Esophagus squamous epithelium (tissue), 5 donors: Measurements from ENCODE around the gene GEMIN7. TPM values are rescaled to one million over a fixed set of nuclear protein-coding genes. Genes with fewer than 3 reads are reported as not detected.

Experiments used
- DNase-seq: peaks from one replicate; lab custom pipeline; 2025; lab: John Stamatoyannopoulos, UW
- H3K27ac ChIP-seq, 4 donors: fragments of 200-600 bp; sonication (generic); one replicate each; pipeline ENCODE4 v1.5.1; 2016 to 2019; ENCODE audit warnings: mild to moderate bottlenecking in 1 of 4
- H3K27me3 ChIP-seq, 4 donors: fragments of 200-600 bp; sonication (generic); 1 replicate in 3 of 4; 2 replicates in 1 of 4; pipeline versions ENCODE4 v1.5.1 to v1.6.0; 2017 to 2021; ENCODE audit warnings: antibody characterized with exemption in 1 of 4
- H3K36me3 ChIP-seq, 3 donors: fragments of 200-600 bp; sonication (generic); one replicate each; pipeline ENCODE4 v1.5.1; 2016 to 2019
- H3K4me1 ChIP-seq, 3 donors: fragments of 200-600 bp; sonication (generic); one replicate each; pipeline ENCODE4 v1.5.1; 2017 to 2019
- H3K4me3 ChIP-seq, 4 donors: fragments of 200-600 bp; sonication (generic); 1 replicate in 3 of 4; 2 replicates in 1 of 4; pipeline ENCODE4 v1.5.1; 2016 to 2019; ENCODE audit warnings: mild to moderate bottlenecking in 2 of 4, moderate library complexity in 1 of 4
- H3K9me3 ChIP-seq, 3 donors: fragments of 200-600 bp; sonication (generic); one replicate each; pipeline ENCODE4 v1.5.1; 2016 to 2019
- POLR2A ChIP-seq, 4 donors: fragments of 450-650 bp; IDR thresholded peaks; one replicate each; pipeline ENCODE4 v1.6.1; 2017; ENCODE audit warnings: antibody characterized with exemption in 4 of 4, mild to moderate bottlenecking in 4 of 4, moderate library complexity in 3 of 4
- WGBS, 2 donors: methylation state at CpG; one replicate each; pipeline ENCODE4 v1.1.5; 2018; 5-methylcytosine and 5-hydroxymethylcytosine counted together
- intact Hi-C: fragments of 100-400 bp; cut with DNase I; formaldehyde crosslinking; loops from one replicate; pipeline ENCODE4 v1.15.0; 2022
- total RNA-seq, 4 donors: library from RNA; depleted of rRNA; stranded (reverse); fragments of >200 nt; gene quantifications; one replicate each; pipeline ENCODE4 v1.1.0, GENCODE V29; 2016
- TF ChIP-seq, protein P1 (sequence below), 6 experiments: fragments of 450-650 bp in 4 of 6; fragments of 200-600 bp in 2 of 6; sonication (generic) in 2 of 6; IDR thresholded peaks; one replicate each; pipeline ENCODE4 v1.5.1; 2016 to 2019; ENCODE audit warnings: antibody characterized with exemption in 6 of 6, mild to moderate bottlenecking in 4 of 6, moderate library complexity in 4 of 6
- donor health status: DM: yes; HTN: yes; CAD: no.

Gene GEMIN7
- total RNA-seq, 4 donors from 2014 or later: 22.3 to 28.0 (median 25.4) TPM

GRCh38 chr19:45099467-45100191, 20.6 kb downstream of the GEMIN7 start:
- no peaks in the 10 kb centered on the region for H3K9me3 ChIP-seq

GRCh38 chr19:45100201-45100600, 21.1 kb downstream of the GEMIN7 start:
- DNase-seq: no peak
- Histone ChIP-seq H3K4me3 (peak overlapping the region in 1 of 4 donors; percentile 15), H3K27ac (peak overlapping the region; percentile 76 to 87 (median 80)), H3K36me3 (no peaks in the 10 kb centered on the region), H3K4me1 (peaks cover 62 to 100% (median 70%) of the 10 kb centered on the region in 3 donors), H3K9me3 (no peaks in the 10 kb centered on the region), H3K27me3 (no peaks in the 10 kb centered on the region)
- TF ChIP-seq, protein P1, sequence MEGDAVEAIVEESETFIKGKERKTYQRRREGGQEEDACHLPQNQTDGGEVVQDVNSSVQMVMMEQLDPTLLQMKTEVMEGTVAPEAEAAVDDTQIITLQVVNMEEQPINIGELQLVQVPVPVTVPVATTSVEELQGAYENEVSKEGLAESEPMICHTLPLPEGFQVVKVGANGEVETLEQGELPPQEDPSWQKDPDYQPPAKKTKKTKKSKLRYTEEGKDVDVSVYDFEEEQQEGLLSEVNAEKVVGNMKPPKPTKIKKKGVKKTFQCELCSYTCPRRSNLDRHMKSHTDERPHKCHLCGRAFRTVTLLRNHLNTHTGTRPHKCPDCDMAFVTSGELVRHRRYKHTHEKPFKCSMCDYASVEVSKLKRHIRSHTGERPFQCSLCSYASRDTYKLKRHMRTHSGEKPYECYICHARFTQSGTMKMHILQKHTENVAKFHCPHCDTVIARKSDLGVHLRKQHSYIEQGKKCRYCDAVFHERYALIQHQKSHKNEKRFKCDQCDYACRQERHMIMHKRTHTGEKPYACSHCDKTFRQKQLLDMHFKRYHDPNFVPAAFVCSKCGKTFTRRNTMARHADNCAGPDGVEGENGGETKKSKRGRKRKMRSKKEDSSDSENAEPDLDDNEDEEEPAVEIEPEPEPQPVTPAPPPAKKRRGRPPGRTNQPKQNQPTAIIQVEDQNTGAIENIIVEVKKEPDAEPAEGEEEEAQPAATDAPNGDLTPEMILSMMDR (IDR thresholded peaks at IDR 0.05): no peak
- intact Hi-C loops: no loop called here
- WGBS, 2 donors: 46 to 67% methylated on average over 2 to 3 of the region's 3 CpGs

More at GRCh38 chr19:45099467-45100191, 20.6 kb downstream of the GEMIN7 start:
- no peaks in the 10 kb centered on the region for H3K36me3 ChIP-seq
- peak overlapping the region in 2 of 4 donors; percentile 15 to 26 for H3K4me3 ChIP-seq
- WGBS, 2 donors: 24 to 46% methylated on average over 9 to 11 of the region's 25 CpGs
- H3K4me1 ChIP-seq: peaks cover 64 to 100% (median 76%) of the 10 kb centered on the region in 3 donors
- intact Hi-C loops: no loop called here
- no peaks in the 10 kb centered on the region for H3K27me3 ChIP-seq
- TF ChIP-seq POLR2A (IDR thresholded peaks at IDR 0.05): no peak
- TF ChIP-seq, protein P1 (IDR thresholded peaks at IDR 0.05): no peak
- peak overlapping the region; percentile 76 to 87 (median 80) for H3K27ac ChIP-seq
- DNase-seq: no peak

- DNase-seq: no peak
- H3K4me1 ChIP-seq: peaks cover 62 to 99% (median 64%) of the 10 kb centered on the region in 3 donors
- no peaks in the 10 kb centered on the region for H3K27me3 ChIP-seq
- no peaks in the 10 kb centered on the region for H3K36me3 ChIP-seq
- peak overlapping the region; percentile 76 to 87 (median 80) for H3K27ac ChIP-seq
- intact Hi-C loops: no loop called here
- H3K9me3 ChIP-seq: no peaks in the 10 kb centered on the region
- TF ChIP-seq, protein P1 (IDR thresholded peaks at IDR 0.05): no peak
- no peak for TF ChIP-seq POLR2A (IDR thresholded peaks at IDR 0.05)
- 54 to 57% methylated on average over 3 to 4 of the region's 8 CpGs for WGBS, 2 donors
- no peak overlapping the region for H3K4me3 ChIP-seq
These were observed 21.8 kb downstream of the GEMIN7 start for GRCh38 chr19:45100846-45101252.

DNA sequence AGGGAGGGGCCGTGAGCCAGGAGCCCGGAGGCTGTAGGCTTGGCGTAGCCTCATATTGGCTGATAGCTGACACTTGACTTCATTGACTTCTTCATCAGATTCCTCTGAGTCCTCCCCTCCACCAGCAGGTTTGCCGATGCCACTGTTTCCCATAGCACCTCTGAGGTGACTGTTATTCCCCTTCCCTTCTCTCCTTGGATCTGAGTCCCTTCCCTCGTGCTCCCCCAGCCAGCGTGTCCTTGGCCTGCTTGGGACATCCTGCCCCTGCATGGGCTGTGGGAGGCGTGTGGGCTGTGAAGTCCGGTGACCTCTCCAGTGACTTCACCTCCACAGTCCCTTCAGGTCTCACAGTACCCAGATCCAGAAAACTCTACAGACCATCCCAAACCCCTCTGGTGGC, 22.7 kb downstream of the GEMIN7 start:
- no peak for DNase-seq
- Histone ChIP-seq H3K4me3 (no peak overlapping the region), H3K36me3 (no peaks in the 10 kb centered on the region), H3K27me3 (no peaks in the 10 kb centered on the region), H3K27ac (peak overlapping the region in 2 of 4 donors; percentile 80 to 87), H3K4me1 (peaks cover 54 to 93% (median 58%) of the 10 kb centered on the region in 3 donors), H3K9me3 (no peaks in the 10 kb centered on the region)
- WGBS, 2 donors: 75 to 84% methylated on average over 7 to 8 of the region's 8 CpGs
- intact Hi-C loops: no loop called here
- TF ChIP-seq, protein P1 (IDR thresholded peaks at IDR 0.05): no peak
- no peak for TF ChIP-seq POLR2A (IDR thresholded peaks at IDR 0.05)

- intact Hi-C loops: no loop called here
- no peak for DNase-seq
- 83 to 90% methylated on average over 2 of the region's 7 CpGs for WGBS, 2 donors
- H3K27ac ChIP-seq: no peak overlapping the region
- TF ChIP-seq, protein P1 (IDR thresholded peaks at IDR 0.05): no peak
- no peak for TF ChIP-seq POLR2A (IDR thresholded peaks at IDR 0.05)
- H3K4me1 ChIP-seq: peaks cover 48 to 86% (median 53%) of the 10 kb centered on the region in 3 donors
- no peak overlapping the region for H3K4me3 ChIP-seq
- no peaks in the 10 kb centered on the region for H3K27me3 ChIP-seq
- no peaks in the 10 kb centered on the region for H3K9me3 ChIP-seq
- H3K36me3 ChIP-seq: no peaks in the 10 kb centered on the region
These were observed 23.4 kb downstream of the GEMIN7 start for GRCh38 chr19:45102481-45102880.
